Endodermal cell (in vitro differentiated cells): Measurements from ENCODE around the gene AP3D1. TPM values are rescaled to one million over a fixed set of nuclear protein-coding genes. Genes with fewer than 3 reads are reported as not detected.
A peak's percentile ranks its signal among the peaks of the same experiment; 100 is the strongest.
"Not testable (repeated sequence)": the region's sequence is repeated elsewhere in the genome, so short reads cannot be mapped to it uniquely, and the experiment has no call there.

Experiments
- DNase-seq: peaks from one replicate; pipeline ENCODE4 v3.0.0-alpha.2; 2017
- H3K27ac ChIP-seq: 2 replicates; pipeline ENCODE4 v1.5.1; 2013; ENCODE audit warnings: mild to moderate bottlenecking, low read depth, low read length, moderate library complexity
- H3K27me3 ChIP-seq: 2 replicates; pipeline ENCODE4 v1.6.1; 2013; ENCODE audit warnings: mild to moderate bottlenecking, low read length, moderate library complexity; ENCODE audit not compliant: insufficient read depth, control insufficient read depth, poor library complexity, severe bottlenecking
- H3K36me3 ChIP-seq: 2 replicates; pipeline ENCODE4 v1.7.0; 2013; ENCODE audit warnings: mild to moderate bottlenecking, low read length, moderate library complexity; ENCODE audit not compliant: control insufficient read depth, insufficient read depth
- H3K4me1 ChIP-seq: one replicate; pipeline ENCODE4 v1.7.0; 2013; ENCODE audit warnings: low read length; ENCODE audit not compliant: control insufficient read depth, insufficient read depth
- H3K4me3 ChIP-seq: 2 replicates; pipeline ENCODE4 v1.5.1; 2013; ENCODE audit warnings: mild to moderate bottlenecking, low read length, moderate library complexity
- H3K9ac ChIP-seq: 2 replicates; pipeline ENCODE4 v1.6.1; 2013; ENCODE audit warnings: mild to moderate bottlenecking, low read length, moderate library complexity; ENCODE audit not compliant: poor library complexity, severe bottlenecking; ENCODE audit errors: extremely low read depth
- H3K9me3 ChIP-seq: 2 replicates; pipeline ENCODE4 v1.6.1; 2013; ENCODE audit warnings: mild to moderate bottlenecking, low read length, moderate library complexity; ENCODE audit not compliant: control insufficient read depth
- H3K27ac Mint-ChIP-seq: 2 replicates; pipeline ENCODE4 v1.8.0; 2020; ENCODE audit warnings: mixed read lengths
- H3K27me3 Mint-ChIP-seq: 2 replicates; pipeline ENCODE4 v1.8.0; 2021; ENCODE audit warnings: mild to moderate bottlenecking, mixed read lengths; ENCODE audit not compliant: insufficient read depth
- H3K36me3 Mint-ChIP-seq: 2 replicates; pipeline ENCODE4 v1.8.0; 2020; ENCODE audit warnings: low read depth, mixed read lengths
- H3K4me1 Mint-ChIP-seq: 2 replicates; pipeline ENCODE4 v1.8.0; 2020; ENCODE audit warnings: mixed read lengths
- H3K4me3 Mint-ChIP-seq: 2 replicates; pipeline ENCODE4 v1.8.0; 2020; ENCODE audit warnings: mild to moderate bottlenecking, moderate library complexity, mixed read lengths
- H3K9me3 Mint-ChIP-seq: 2 replicates; pipeline ENCODE4 v1.8.0; 2020; ENCODE audit warnings: mild to moderate bottlenecking, mixed read lengths
- CTCF ChIP-seq: fragments of 200-600 bp; sonication (generic); conservative IDR thresholded peaks from 2 replicates; pipeline ENCODE4 v1.5.0; 2021; ENCODE audit warnings: antibody characterized with exemption, mild to moderate bottlenecking
- WGBS, 2 experiments: methylation state at CpG; one replicate each; pipeline versions ENCODE4 v1.1.5 to v1.1.7; 2013; ENCODE audit warnings: missing lambda C conversion rate in 2 of 2, mixed read lengths in 1 of 2; ENCODE audit not compliant: insufficient coverage in 1 of 2, insufficient read length in 1 of 2; 5-methylcytosine and 5-hydroxymethylcytosine counted together
- total RNA-seq, 2 donors: library from RNA; stranded (reverse); fragmentation: NEBNext Ultra II Directional in 1 of 2; extraction: Animal tissue kit (Norgen Biotek cat#: 25700) in 1 of 2; gene quantifications; 2 replicates in 1 of 2; 3 replicates in 1 of 2; pipeline ENCODE4 v1.2.1, GENCODE V29; 2021

AP3D1 gene
- total RNA-seq, 2 donors from 2014 or later = 162 to 181 TPM

GRCh38 chr19:2096034-2096479, 55.3 kb downstream of the AP3D1 start, which contains the start of gene MOB3A:
MOB3A (minus strand) TSS chr19:2096326; CDS start chr19:2078560, 17,766 bp downstream.
- H3K27ac ChIP-seq = peak within 1 kb of the TSS; percentile 89
- H3K4me1 ChIP-seq = peaks cover 4% of the 10 kb centered on the region
- no peaks in the 10 kb centered on the region for H3K9me3 ChIP-seq
- H3K9ac ChIP-seq = peak within 1 kb of the TSS; percentile 66
- WGBS, 2 experiments = 1% methylated on average over 40 to 56 of the region's 56 CpGs
- Mint-ChIP-seq H3K36me3 (peaks cover 9% of the 10 kb centered on the region), H3K27ac (peak within 1 kb of the TSS; percentile 88), H3K4me1 (peaks cover 2% of the 10 kb centered on the region), H3K27me3 (no peaks in the 10 kb centered on the region), H3K4me3 (peak within 1 kb of the TSS; percentile 84), H3K9me3 (no peaks in the 10 kb centered on the region)
- peak within 1 kb of the TSS; percentile 88 for H3K4me3 ChIP-seq
- peaks cover 13% of the 10 kb centered on the region for H3K36me3 ChIP-seq
- no peak for DNase-seq
- no peaks in the 10 kb centered on the region for H3K27me3 ChIP-seq
- peak; percentile 69 for TF ChIP-seq CTCF

DNA sequence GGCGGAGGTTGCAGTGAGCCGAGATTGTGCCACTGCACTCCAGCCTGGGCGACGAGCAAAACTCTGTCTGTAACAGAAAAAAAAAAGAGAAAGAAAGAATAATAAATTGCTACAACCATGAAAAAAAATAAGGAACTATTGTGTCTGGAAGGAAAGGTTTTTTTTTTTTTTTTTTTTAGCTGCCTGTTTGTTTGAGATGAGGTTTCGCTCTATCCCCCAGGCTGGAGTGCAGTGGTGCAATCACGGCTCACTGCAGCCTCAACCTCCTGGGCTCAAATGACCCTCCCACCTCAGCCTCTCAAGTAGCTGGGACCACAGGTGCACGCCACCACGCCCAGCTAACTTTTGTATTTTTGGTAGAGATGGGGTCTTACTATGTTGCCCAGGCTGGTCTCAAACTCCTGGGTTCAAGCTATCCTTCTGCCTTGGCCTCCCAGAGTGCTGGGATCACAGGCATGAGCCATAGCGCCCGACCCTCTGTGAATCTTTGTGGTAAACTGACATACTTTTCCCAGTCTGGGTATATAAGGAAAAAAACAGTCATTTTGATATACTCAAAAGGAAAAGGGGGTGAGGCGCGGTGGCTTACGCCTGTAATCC, 59.3 kb downstream of the AP3D1 start:
- not testable (repeated sequence) for H3K27me3 Mint-ChIP-seq, H3K4me3 ChIP-seq, H3K9me3 ChIP-seq, H3K27me3 ChIP-seq, H3K36me3 Mint-ChIP-seq, H3K9me3 Mint-ChIP-seq, H3K27ac Mint-ChIP-seq, H3K9ac ChIP-seq, H3K27ac ChIP-seq, DNase-seq, H3K4me3 Mint-ChIP-seq, H3K4me1 Mint-ChIP-seq, H3K4me1 ChIP-seq, H3K36me3 ChIP-seq
- 95 to 98% methylated on average over 7 to 13 of the region's 13 CpGs for WGBS, 2 experiments

DNA sequence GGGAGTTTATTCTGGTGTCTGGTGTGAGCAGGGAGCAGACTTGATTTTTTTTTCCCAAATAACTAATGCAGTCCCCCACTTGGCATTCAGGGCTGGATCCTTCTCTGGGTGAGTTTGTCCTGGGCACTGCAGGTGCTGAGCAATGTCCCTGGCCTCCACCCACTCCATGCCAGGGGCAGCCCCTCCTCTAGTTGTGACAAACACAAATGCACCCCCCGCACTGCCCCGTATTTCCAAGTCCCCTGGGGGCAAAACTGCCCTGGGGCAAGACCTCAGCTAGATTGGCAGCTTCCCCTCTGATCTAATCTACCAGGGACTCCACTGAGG, 61.7 kb downstream of the AP3D1 start:
- Mint-ChIP-seq H3K9me3 (no peaks in the 10 kb centered on the region), H3K4me1 (no peaks in the 10 kb centered on the region), H3K27me3 (no peaks in the 10 kb centered on the region), H3K36me3 (peaks cover 13% of the 10 kb centered on the region), H3K27ac (no peak overlapping the region), H3K4me3 (no peak overlapping the region)
- WGBS, 2 experiments = 90 to 92% methylated on average over 2 of the region's 2 CpGs
- H3K27ac ChIP-seq = no peak overlapping the region
- no peak overlapping the region for H3K9ac ChIP-seq
- H3K9me3 ChIP-seq = no peaks in the 10 kb centered on the region
- H3K36me3 ChIP-seq = no peaks in the 10 kb centered on the region
- DNase-seq = no peak
- H3K27me3 ChIP-seq = no peaks in the 10 kb centered on the region
- TF ChIP-seq CTCF = no peak
- H3K4me1 ChIP-seq = no peaks in the 10 kb centered on the region
- H3K4me3 ChIP-seq = no peak overlapping the region
